Measurements from ENCODE around the gene NAV2.

NAV2 gene

GRCh38 chr11:20085918-20086317 is 373.3 kb downstream of the NAV2 start (continued):
- TF ChIP-seq PPARA (CRISPR knock-in tag; IDR thresholded peaks at IDR 0.05; ENCODE audit: borderline replicate concordance): no peak
- TF ChIP-seq CSDC2 (CRISPR knock-in tag; IDR thresholded peaks at IDR 0.05): no peak
- TF ChIP-seq, protein P1, sequence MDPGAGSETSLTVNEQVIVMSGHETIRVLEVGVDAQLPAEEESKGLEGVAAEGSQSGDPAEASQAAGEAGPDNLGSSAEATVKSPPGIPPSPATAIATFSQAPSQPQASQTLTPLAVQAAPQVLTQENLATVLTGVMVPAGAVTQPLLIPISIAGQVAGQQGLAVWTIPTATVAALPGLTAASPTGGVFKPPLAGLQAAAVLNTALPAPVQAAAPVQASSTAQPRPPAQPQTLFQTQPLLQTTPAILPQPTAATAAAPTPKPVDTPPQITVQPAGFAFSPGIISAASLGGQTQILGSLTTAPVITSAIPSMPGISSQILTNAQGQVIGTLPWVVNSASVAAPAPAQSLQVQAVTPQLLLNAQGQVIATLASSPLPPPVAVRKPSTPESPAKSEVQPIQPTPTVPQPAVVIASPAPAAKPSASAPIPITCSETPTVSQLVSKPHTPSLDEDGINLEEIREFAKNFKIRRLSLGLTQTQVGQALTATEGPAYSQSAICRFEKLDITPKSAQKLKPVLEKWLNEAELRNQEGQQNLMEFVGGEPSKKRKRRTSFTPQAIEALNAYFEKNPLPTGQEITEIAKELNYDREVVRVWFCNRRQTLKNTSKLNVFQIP (CRISPR knock-in tag; IDR thresholded peaks at IDR 0.05; ENCODE audit: borderline replicate concordance, low read depth): no peak

GRCh38 chr11:20087118-20087521 is 374.5 kb downstream of the NAV2 start:
- no peak for TF ChIP-seq BACH2 (CRISPR knock-in tag; IDR thresholded peaks at IDR 0.05; ENCODE audit: borderline replicate concordance)
- TF ChIP-seq, protein P2, sequence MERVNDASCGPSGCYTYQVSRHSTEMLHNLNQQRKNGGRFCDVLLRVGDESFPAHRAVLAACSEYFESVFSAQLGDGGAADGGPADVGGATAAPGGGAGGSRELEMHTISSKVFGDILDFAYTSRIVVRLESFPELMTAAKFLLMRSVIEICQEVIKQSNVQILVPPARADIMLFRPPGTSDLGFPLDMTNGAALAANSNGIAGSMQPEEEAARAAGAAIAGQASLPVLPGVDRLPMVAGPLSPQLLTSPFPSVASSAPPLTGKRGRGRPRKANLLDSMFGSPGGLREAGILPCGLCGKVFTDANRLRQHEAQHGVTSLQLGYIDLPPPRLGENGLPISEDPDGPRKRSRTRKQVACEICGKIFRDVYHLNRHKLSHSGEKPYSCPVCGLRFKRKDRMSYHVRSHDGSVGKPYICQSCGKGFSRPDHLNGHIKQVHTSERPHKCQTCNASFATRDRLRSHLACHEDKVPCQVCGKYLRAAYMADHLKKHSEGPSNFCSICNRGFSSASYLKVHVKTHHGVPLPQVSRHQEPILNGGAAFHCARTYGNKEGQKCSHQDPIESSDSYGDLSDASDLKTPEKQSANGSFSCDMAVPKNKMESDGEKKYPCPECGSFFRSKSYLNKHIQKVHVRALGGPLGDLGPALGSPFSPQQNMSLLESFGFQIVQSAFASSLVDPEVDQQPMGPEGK (CRISPR knock-in tag; IDR thresholded peaks at IDR 0.05; ENCODE audit: borderline replicate concordance): no peak
- TF ChIP-seq TCF4 (CRISPR knock-in tag; IDR thresholded peaks at IDR 0.05; ENCODE audit: borderline replicate concordance): no peak
- TF ChIP-seq GLIS3 (CRISPR knock-in tag; IDR thresholded peaks at IDR 0.05): no peak
- TF ChIP-seq ZC3H10 (CRISPR knock-in tag; IDR thresholded peaks at IDR 0.05): no peak
- no peak for TF ChIP-seq CREB5 (CRISPR knock-in tag; IDR thresholded peaks at IDR 0.05; ENCODE audit: low read depth)
- no peak for TF ChIP-seq ZNF70 (CRISPR knock-in tag; IDR thresholded peaks at IDR 0.05)
- no peak for TF ChIP-seq CSDC2 (CRISPR knock-in tag; IDR thresholded peaks at IDR 0.05)
- TF ChIP-seq, protein P3, sequence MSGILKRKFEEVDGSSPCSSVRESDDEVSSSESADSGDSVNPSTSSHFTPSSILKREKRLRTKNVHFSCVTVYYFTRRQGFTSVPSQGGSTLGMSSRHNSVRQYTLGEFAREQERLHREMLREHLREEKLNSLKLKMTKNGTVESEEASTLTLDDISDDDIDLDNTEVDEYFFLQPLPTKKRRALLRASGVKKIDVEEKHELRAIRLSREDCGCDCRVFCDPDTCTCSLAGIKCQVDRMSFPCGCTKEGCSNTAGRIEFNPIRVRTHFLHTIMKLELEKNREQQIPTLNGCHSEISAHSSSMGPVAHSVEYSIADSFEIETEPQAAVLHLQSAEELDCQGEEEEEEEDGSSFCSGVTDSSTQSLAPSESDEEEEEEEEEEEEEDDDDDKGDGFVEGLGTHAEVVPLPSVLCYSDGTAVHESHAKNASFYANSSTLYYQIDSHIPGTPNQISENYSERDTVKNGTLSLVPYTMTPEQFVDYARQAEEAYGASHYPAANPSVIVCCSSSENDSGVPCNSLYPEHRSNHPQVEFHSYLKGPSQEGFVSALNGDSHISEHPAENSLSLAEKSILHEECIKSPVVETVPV (CRISPR knock-in tag; IDR thresholded peaks at IDR 0.05): no peak
- ATAC-seq: no peak

GRCh38 chr11:20088397-20089225 is 376.0 kb downstream of the NAV2 start:
- ATAC-seq: no peak
- TF ChIP-seq GLIS3 (CRISPR knock-in tag; IDR thresholded peaks at IDR 0.05): no peak
- TF ChIP-seq ZNF70 (CRISPR knock-in tag; IDR thresholded peaks at IDR 0.05): no peak
- TF ChIP-seq, protein P2 (CRISPR knock-in tag; IDR thresholded peaks at IDR 0.05; ENCODE audit: borderline replicate concordance): no peak
- TF ChIP-seq, protein P3 (CRISPR knock-in tag; IDR thresholded peaks at IDR 0.05): no peak
- no peak for TF ChIP-seq BACH2 (CRISPR knock-in tag; IDR thresholded peaks at IDR 0.05; ENCODE audit: borderline replicate concordance)
- TF ChIP-seq, protein P1 (CRISPR knock-in tag; IDR thresholded peaks at IDR 0.05; ENCODE audit: borderline replicate concordance, low read depth): no peak
- TF ChIP-seq CREB5 (CRISPR knock-in tag; IDR thresholded peaks at IDR 0.05; ENCODE audit: low read depth): no peak
- no peak for TF ChIP-seq OSR1 (CRISPR knock-in tag; IDR thresholded peaks at IDR 0.05)
- no peak for TF ChIP-seq TCF4 (CRISPR knock-in tag; IDR thresholded peaks at IDR 0.05; ENCODE audit: borderline replicate concordance)
- no peak for TF ChIP-seq ESRRG (CRISPR knock-in tag; IDR thresholded peaks at IDR 0.05)
- TF ChIP-seq PPARA (CRISPR knock-in tag; IDR thresholded peaks at IDR 0.05; ENCODE audit: borderline replicate concordance): no peak

Measured in SK-N-SH treated with all-trans-retinoic acid at 6 μM for 48 hours (cell line).